NB4 (cell line): Measurements from ENCODE around the gene DENND6A.

ENCODE experiments used
- DNase-seq: peaks from one replicate; pipeline ENCODE4 v3.0.0; 2010; ENCODE audit warnings: low read depth
- H3K4me3 ChIP-seq: one replicate; pipeline ENCODE4 v1.5.1; 2011; ENCODE audit warnings: mild to moderate bottlenecking, low read depth, low read length, moderate library complexity
- CTCF ChIP-seq: IDR thresholded peaks from one replicate; pipeline ENCODE4 v1.5.1; 2012; ENCODE audit warnings: low read depth, low read length
- MAX ChIP-seq: IDR thresholded peaks from 2 replicates; pipeline ENCODE4 v1.6.1; 2011; ENCODE audit warnings: low read depth, low read length
- MYC ChIP-seq: IDR thresholded peaks from 2 replicates; pipeline ENCODE4 v1.6.1; 2011; ENCODE audit warnings: low read depth, low read length
- POLR2A ChIP-seq: IDR thresholded peaks from 2 replicates; pipeline ENCODE4 v1.6.1; 2011; ENCODE audit warnings: mild to moderate bottlenecking; ENCODE audit not compliant: insufficient read length; ENCODE audit errors: extremely low read depth

Gene DENND6A

GRCh38 chr3:57691411-57692132, 1.3 kb downstream of the DENND6A start:
- peak; percentile 25 for DNase-seq
- TF ChIP-seq MAX: no peak
- no peak for TF ChIP-seq CTCF
- TF ChIP-seq MYC: no peak
- TF ChIP-seq POLR2A: no peak
- peak overlapping the region; percentile 78 for H3K4me3 ChIP-seq

- H3K4me3 ChIP-seq: peak overlapping the region; percentile 5
- peak; percentile 30 for DNase-seq
- TF ChIP-seq MYC (no peak), CTCF (no peak), POLR2A (no peak), MAX (no peak)
Observed at GRCh38 chr3:57689367-57690053, 3.4 kb downstream of the DENND6A start.

GRCh38 chr3:57688291-57688690, 4.6 kb downstream of the DENND6A start:
- no peak for TF ChIP-seq MYC
- no peak for DNase-seq
- H3K4me3 ChIP-seq: no peak overlapping the region

GRCh38 chr3:57683286-57683685, 9.6 kb downstream of the DENND6A start:
- TF ChIP-seq MYC (no peak), CTCF (no peak), POLR2A (no peak), MAX (no peak)
- no peak overlapping the region for H3K4me3 ChIP-seq
- DNase-seq: no peak

GRCh38 chr3:57682284-57682683, 10.6 kb downstream of the DENND6A start:
- TF ChIP-seq POLR2A (no peak), MYC (no peak), MAX (no peak), CTCF (no peak)
- no peak overlapping the region for H3K4me3 ChIP-seq
- no peak for DNase-seq

- no peak for DNase-seq
- TF ChIP-seq POLR2A (no peak), CTCF (no peak), MAX (no peak), MYC (no peak)
- no peak overlapping the region for H3K4me3 ChIP-seq
Observed at GRCh38 chr3:57681691-57682090, 11.2 kb downstream of the DENND6A start.
